SK-N-SH (cell line): ENCODE data around the gene KRT27. TPM values are rescaled to one million over a fixed set of nuclear protein-coding genes. Genes with fewer than 3 reads are reported as not detected.

ENCODE experiments used
- CTCF ChIA-PET: fragments of 300-600, 350-600 bp; formaldehyde crosslinking; extraction: SDS; loops from one replicate; lab custom pipeline; 2021; lab: Yijun Ruan, JAX
- POLR2A ChIA-PET: fragments of 350-600 bp; sonication (Branson Sonifier 250); formaldehyde crosslinking; extraction: SDS; loops from one replicate; lab custom pipeline; 2020; ENCODE audit warnings: antibody characterized with exemption, inconsistent platforms; lab: Yijun Ruan, JAX
- DNase-seq: peaks from one replicate; pipeline ENCODE4 v3.0.0; 2012
- H2AFZ ChIP-seq: fragments of 200-600 bp; sonication (generic); 2 replicates; pipeline ENCODE4 v1.8.1; 2016; ENCODE audit warnings: antibody characterized with exemption, mild to moderate bottlenecking, low read depth
- H3F3A ChIP-seq: fragments of 200-600 bp; sonication (generic); replicated peaks from 2 replicates; pipeline ENCODE3; 2016; ENCODE audit warnings: antibody characterized with exemption, mild to moderate bottlenecking; ENCODE audit not compliant: insufficient read depth
- H3K27ac ChIP-seq, 2 experiments: fragments of 200-500 bp in 1 of 2; fragments of 200-600 bp in 1 of 2; sonication (Bioruptor generic) in 1 of 2; sonication (generic), shearing (Covaris generic) in 1 of 2; 2 replicates each; pipeline versions ENCODE4 v1.5.1 to v1.6.1; 2014 to 2016; ENCODE audit warnings: low read depth in 2 of 2, inconsistent platforms in 1 of 2, low read length in 1 of 2, mild to moderate bottlenecking in 1 of 2, mixed read lengths in 1 of 2
- H3K27me3 ChIP-seq: fragments of 200-600 bp; sonication (generic), shearing (Covaris generic); 2 replicates; pipeline ENCODE4 v1.6.1; 2016; ENCODE audit warnings: mixed run types; ENCODE audit not compliant: insufficient read depth
- H3K36me3 ChIP-seq, 2 experiments: fragments of 200-500 bp in 1 of 2; fragments of 200-600 bp in 1 of 2; sonication (Bioruptor generic) in 1 of 2; sonication (generic) in 1 of 2; replicated peaks in 1 of 2; 2 replicates each; pipeline versions ENCODE3 to v1.5.1; 2014 to 2016; ENCODE audit warnings: low read length in 1 of 2, mild to moderate bottlenecking in 1 of 2; ENCODE audit not compliant: insufficient read depth in 2 of 2, control insufficient read depth in 1 of 2
- H3K4me1 ChIP-seq, 2 experiments: fragments of 200-500 bp in 1 of 2; fragments of 200-600 bp in 1 of 2; sonication (Bioruptor generic) in 1 of 2; sonication (generic), shearing (Covaris generic) in 1 of 2; 2 replicates each; pipeline versions ENCODE4 v1.5.1 to v1.6.1; 2014 to 2016; ENCODE audit warnings: low read depth in 1 of 2, low read length in 1 of 2, mixed run types in 1 of 2; ENCODE audit not compliant: insufficient read depth in 2 of 2, control insufficient read depth in 1 of 2
- H3K4me2 ChIP-seq: fragments of 200-600 bp; sonication (generic), shearing (Covaris generic); 2 replicates; pipeline ENCODE4 v1.6.1; 2017; ENCODE audit warnings: mixed run types
- H3K4me3 ChIP-seq, 2 experiments: fragments of 200-500 bp in 1 of 2; fragments of 200-600 bp in 1 of 2; sonication (Bioruptor generic) in 1 of 2; sonication (generic), shearing (Covaris generic) in 1 of 2; 2 replicates each; pipeline versions ENCODE4 v1.5.1 to v1.8.1; 2014 to 2016; ENCODE audit warnings: low read depth in 2 of 2, inconsistent platforms in 1 of 2, low read length in 1 of 2, mild to moderate bottlenecking in 1 of 2, mixed read lengths in 1 of 2, moderate library complexity in 1 of 2
- H3K79me2 ChIP-seq: fragments of 200-600 bp; sonication (generic); 2 replicates; pipeline ENCODE4 v1.8.1; 2017; ENCODE audit warnings: mild to moderate bottlenecking; ENCODE audit not compliant: insufficient read depth
- H3K9ac ChIP-seq: fragments of 200-600 bp; sonication (generic); 2 replicates; pipeline ENCODE4 v1.6.1; 2017; ENCODE audit warnings: mixed run types
- H3K9me2 ChIP-seq: fragments of 200-600 bp; sonication (generic); 2 replicates; pipeline ENCODE4 v1.6.1; 2017; ENCODE audit warnings: mixed run types
- H3K9me3 ChIP-seq: fragments of 200-600 bp; sonication (generic); 2 replicates; pipeline ENCODE4 v1.6.1; 2017; ENCODE audit warnings: mixed run types, mild to moderate bottlenecking, moderate library complexity
- H4K20me1 ChIP-seq: fragments of 200-600 bp; sonication (generic); 2 replicates; pipeline ENCODE4 v1.6.1; 2017; ENCODE audit warnings: mild to moderate bottlenecking, mixed run types; ENCODE audit not compliant: insufficient read depth
- FOSL2 ChIP-seq: IDR thresholded peaks from 2 replicates; pipeline ENCODE4 v1.4.0; 2012; ENCODE audit warnings: low read depth, mild to moderate bottlenecking, moderate library complexity, borderline replicate concordance
- MAX ChIP-seq: IDR thresholded peaks from 2 replicates; pipeline ENCODE4 v1.4.0; 2012; ENCODE audit warnings: low read depth
- MEF2A ChIP-seq: IDR thresholded peaks from 2 replicates; pipeline ENCODE4 v1.4.0; 2012; ENCODE audit warnings: low read depth, borderline replicate concordance
- NFIC ChIP-seq: IDR thresholded peaks from 2 replicates; pipeline ENCODE4 v1.4.0; 2012; ENCODE audit warnings: borderline replicate concordance
- NRF1 ChIP-seq: IDR thresholded peaks from 2 replicates; pipeline ENCODE4 v1.6.1; 2012; ENCODE audit warnings: low read depth, mild to moderate bottlenecking, low read length
- PBX3 ChIP-seq: IDR thresholded peaks from 2 replicates; pipeline ENCODE4; 2012
- POLR2AphosphoS5 ChIP-seq: IDR thresholded peaks from 2 replicates; pipeline ENCODE4 v1.6.1; 2012; ENCODE audit warnings: low read depth, low read length
- RCOR1 ChIP-seq: fragments of 150-350 bp; IDR thresholded peaks from 2 replicates; pipeline ENCODE4 v1.6.1; 2017; ENCODE audit warnings: antibody characterized with exemption, low read length
- WGBS: methylation state at CpG from one replicate; pipeline ENCODE4 v1.1.6; 2017; ENCODE audit warnings: low lambda C conversion rate; 5-methylcytosine and 5-hydroxymethylcytosine counted together
- polyA plus RNA-seq, 3 experiments: library from polyadenylated mRNA; depleted of rRNA; stranded (reverse); fragments of >200 nt; gene quantifications; 2 replicates each; pipeline ENCODE4 v1.2.3, GENCODE V29; 2012
- TF ChIP-seq, protein P1 (sequence below): fragments of 200-600 bp; sonication (generic); IDR thresholded peaks from 2 replicates; pipeline ENCODE4 v1.6.1; 2017; ENCODE audit warnings: antibody characterized with exemption, mild to moderate bottlenecking, moderate library complexity

Gene KRT27
- polyA plus RNA-seq, 1 of the 3 experiments (the other 2 are of a cell fraction) = not detected

DNA sequence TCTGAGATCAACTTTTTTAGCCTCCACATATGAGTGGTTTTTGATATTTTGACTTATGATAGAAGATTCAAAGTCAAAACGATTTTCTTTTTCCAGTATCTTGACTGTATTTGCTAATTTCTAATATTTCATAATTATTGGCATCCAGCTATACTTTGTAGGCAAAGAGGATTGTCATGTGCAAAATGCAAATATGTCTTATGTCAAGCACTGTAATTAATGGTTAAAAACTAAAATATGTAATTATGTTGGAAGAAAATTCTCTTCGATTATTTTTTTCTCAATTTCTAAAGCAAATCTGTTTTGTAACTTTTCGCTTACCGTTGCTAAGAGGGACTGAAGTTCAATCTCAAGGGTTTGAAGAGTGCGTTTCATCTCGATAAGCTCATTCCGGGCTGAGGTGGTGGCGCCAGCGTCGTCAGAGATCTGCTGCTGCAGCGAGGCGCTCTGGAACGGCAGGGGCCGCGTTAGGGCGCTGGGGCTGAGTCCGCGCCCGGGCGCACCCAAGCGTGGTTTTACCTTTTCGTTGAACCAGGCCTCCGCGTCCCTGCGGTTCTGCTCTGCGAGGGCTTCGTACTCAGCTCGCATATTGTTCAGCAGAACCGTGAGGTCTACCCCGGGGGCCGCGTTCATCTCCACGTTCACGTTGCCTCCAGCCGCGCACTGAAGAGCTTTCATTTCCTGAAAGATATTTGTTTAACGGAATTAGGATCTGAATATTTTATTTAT, 3.0 kb downstream of the KRT27 start:
- H3K9ac ChIP-seq = no peak overlapping the region
- H2AFZ ChIP-seq = no peak overlapping the region
- POLR2A ChIA-PET = no interaction called here
- 7% methylated on average over 32 of the region's 37 CpGs for WGBS
- no peaks in the 10 kb centered on the region for H3K9me3 ChIP-seq
- H3K4me1 ChIP-seq = no peaks in the 10 kb centered on the region
- H3F3A ChIP-seq = no peaks in the 10 kb centered on the region
- no peaks in the 10 kb centered on the region for H3K79me2 ChIP-seq
- no peak for TF ChIP-seq RCOR1
- TF ChIP-seq MEF2A = no peak
- no peak for TF ChIP-seq MAX
- no peak for TF ChIP-seq NRF1
- TF ChIP-seq POLR2AphosphoS5 = no peak
- TF ChIP-seq, protein P1, sequence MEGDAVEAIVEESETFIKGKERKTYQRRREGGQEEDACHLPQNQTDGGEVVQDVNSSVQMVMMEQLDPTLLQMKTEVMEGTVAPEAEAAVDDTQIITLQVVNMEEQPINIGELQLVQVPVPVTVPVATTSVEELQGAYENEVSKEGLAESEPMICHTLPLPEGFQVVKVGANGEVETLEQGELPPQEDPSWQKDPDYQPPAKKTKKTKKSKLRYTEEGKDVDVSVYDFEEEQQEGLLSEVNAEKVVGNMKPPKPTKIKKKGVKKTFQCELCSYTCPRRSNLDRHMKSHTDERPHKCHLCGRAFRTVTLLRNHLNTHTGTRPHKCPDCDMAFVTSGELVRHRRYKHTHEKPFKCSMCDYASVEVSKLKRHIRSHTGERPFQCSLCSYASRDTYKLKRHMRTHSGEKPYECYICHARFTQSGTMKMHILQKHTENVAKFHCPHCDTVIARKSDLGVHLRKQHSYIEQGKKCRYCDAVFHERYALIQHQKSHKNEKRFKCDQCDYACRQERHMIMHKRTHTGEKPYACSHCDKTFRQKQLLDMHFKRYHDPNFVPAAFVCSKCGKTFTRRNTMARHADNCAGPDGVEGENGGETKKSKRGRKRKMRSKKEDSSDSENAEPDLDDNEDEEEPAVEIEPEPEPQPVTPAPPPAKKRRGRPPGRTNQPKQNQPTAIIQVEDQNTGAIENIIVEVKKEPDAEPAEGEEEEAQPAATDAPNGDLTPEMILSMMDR = no peak
- TF ChIP-seq PBX3 = no peak
- no peak for DNase-seq
- H3K36me3 ChIP-seq = no peaks in the 10 kb centered on the region
- no peaks in the 10 kb centered on the region for H4K20me1 ChIP-seq
- no peak overlapping the region for H3K27ac ChIP-seq
- H3K4me2 ChIP-seq = no peak overlapping the region
- H3K9me2 ChIP-seq = 0 out of 2 replicates have a peak, but pooled peaks cover 1% of the 10 kb centered on the region
- CTCF ChIA-PET = interaction anchor here (1.4 kb wide), 2 partner anchors 23 to 160 kb away, joined by 3 read pairs; no protein-coding TSS in a partner anchor
- H3K27me3 ChIP-seq = peaks cover 65% of the 10 kb centered on the region
- H3K4me3 ChIP-seq = 0 out of 4 replicates have a peak overlapping the region, but pooled peaks of 1 of the 2 experiments have one; percentile 13

GRCh38 chr17:40778461-40778860, 3.9 kb downstream of the KRT27 start:
- Histone ChIP-seq H3K27ac (no peak overlapping the region), H3K9me2 (0 out of 2 replicates have a peak, but pooled peaks cover 5% of the 10 kb centered on the region), H3K79me2 (no peaks in the 10 kb centered on the region), H3K9ac (no peak overlapping the region), H3K4me1 (no peaks in the 10 kb centered on the region), H3K27me3 (peaks cover 64% of the 10 kb centered on the region), H3K36me3 (no peaks in the 10 kb centered on the region), H3K4me2 (no peak overlapping the region), H3K4me3 (no peak overlapping the region), H3K9me3 (no peaks in the 10 kb centered on the region), H4K20me1 (no peaks in the 10 kb centered on the region), H2AFZ (no peak overlapping the region), H3F3A (no peaks in the 10 kb centered on the region)
- ChIA-PET CTCF (no interaction called here), POLR2A (no interaction called here)
- DNase-seq = no peak
- WGBS = 5% methylated on average over 5 of the region's 5 CpGs
- no peak for TF ChIP-seq NFIC
- no peak for TF ChIP-seq FOSL2
